ENCODE data around the gene FOXN3. TPM values are rescaled to one million over a fixed set of nuclear protein-coding genes. Genes with fewer than 3 reads are reported as not detected.
A peak's percentile ranks its signal among the peaks of the same experiment; 100 is the strongest.

Gene FOXN3
- total RNA-seq, 6 experiments from 2014 or later = 41.5 to 74.2 (median 55.8) TPM

- DNase-seq (no peak), ATAC-seq (no peak)
- TF ChIP-seq POLR2A (IDR thresholded peaks at IDR 0.05) = no peak
- no peak for TF ChIP-seq CTCF (IDR thresholded peaks at IDR 0.05)
- intact Hi-C loops (cut with DNase I) = no loop called here
- 89% methylated on average over 7 of the region's 7 CpGs for WGBS (ENCODE audit: insufficient coverage, low coverage, low lambda C conversion rate, missing lambda C conversion rate)
- Histone ChIP-seq H3K36me3 (peaks cover 0 to 7% (median 0%) of the 10 kb centered on the region in 4 donors), H3K4me1 (peaks cover 0 to 25% (median 2%) of the 10 kb centered on the region in 4 donors), H3K9me3 (no peaks in the 10 kb centered on the region), H3K4me3 (no peak overlapping the region), H3K27me3 (no peaks in the 10 kb centered on the region), H3K27ac (no peak overlapping the region)
Observed at GRCh38 chr14:89215531-89215930, 201.5 kb downstream of the FOXN3 start.

GRCh38 chr14:89215114-89215513, 201.9 kb downstream of the FOXN3 start:
- Histone ChIP-seq H3K36me3 (peaks cover 0 to 7% (median 0%) of the 10 kb centered on the region in 4 donors), H3K4me3 (no peak overlapping the region), H3K9me3 (no peaks in the 10 kb centered on the region), H3K27me3 (no peaks in the 10 kb centered on the region), H3K4me1 (peaks cover 0 to 25% (median 2%) of the 10 kb centered on the region in 4 donors), H3K27ac (no peak overlapping the region)
- TF ChIP-seq POLR2A (IDR thresholded peaks at IDR 0.05) (no peak), CTCF (IDR thresholded peaks at IDR 0.05) (no peak)
- ATAC-seq (no peak), DNase-seq (no peak)
- intact Hi-C loops (cut with DNase I) = no loop called here

- Histone ChIP-seq H3K27ac (peak overlapping the region in 1 of 3 donors; percentile 41), H3K9me3 (no peaks in the 10 kb centered on the region), H3K27me3 (no peaks in the 10 kb centered on the region), H3K36me3 (peaks cover 0 to 2% (median 0%) of the 10 kb centered on the region in 4 donors), H3K4me3 (no peak overlapping the region), H3K4me1 (peaks cover 0 to 25% (median 2%) of the 10 kb centered on the region in 4 donors)
- DNase-seq (peak; percentile 89 to 95 (median 94)), ATAC-seq (peak; percentile 98 to 99 (median 99))
- 33% methylated on average over 14 of the region's 14 CpGs for WGBS (ENCODE audit: insufficient coverage, low coverage, low lambda C conversion rate, missing lambda C conversion rate)
- TF ChIP-seq POLR2A (IDR thresholded peaks at IDR 0.05) (no peak), CTCF (IDR thresholded peaks at IDR 0.05) (peak in 3 of 4 donors; percentile 30 to 40 (median 31))
- intact Hi-C loops (cut with DNase I) = no loop called here
Observed at GRCh38 chr14:89214221-89214965, 202.6 kb downstream of the FOXN3 start.

- Histone ChIP-seq H3K9me3 (no peaks in the 10 kb centered on the region), H3K27me3 (no peaks in the 10 kb centered on the region), H3K4me3 (no peak overlapping the region), H3K4me1 (peaks cover 0 to 25% (median 2%) of the 10 kb centered on the region in 4 donors), H3K27ac (no peak overlapping the region), H3K36me3 (no peaks in the 10 kb centered on the region)
- ATAC-seq (no peak), DNase-seq (no peak)
- no peak for TF ChIP-seq POLR2A (IDR thresholded peaks at IDR 0.05)
- TF ChIP-seq CTCF (IDR thresholded peaks at IDR 0.05) = no peak
- WGBS (ENCODE audit: insufficient coverage, low coverage, low lambda C conversion rate, missing lambda C conversion rate) = 56% methylated on average over 4 of the region's 6 CpGs
- intact Hi-C loops (cut with DNase I) = no loop called here
Observed at GRCh38 chr14:89212386-89213235, 204.4 kb downstream of the FOXN3 start.
